HG03108 (cell line): ENCODE data around the gene FUT2.

ENCODE experiments used
- ATAC-seq: cut with Tn5 transposase; IDR thresholded peaks from one replicate; pipeline ENCODE4 v1.9.1; 2021; ENCODE audit warnings: moderate library complexity; ENCODE audit not compliant: unreplicated experiment

FUT2 gene

DNA sequence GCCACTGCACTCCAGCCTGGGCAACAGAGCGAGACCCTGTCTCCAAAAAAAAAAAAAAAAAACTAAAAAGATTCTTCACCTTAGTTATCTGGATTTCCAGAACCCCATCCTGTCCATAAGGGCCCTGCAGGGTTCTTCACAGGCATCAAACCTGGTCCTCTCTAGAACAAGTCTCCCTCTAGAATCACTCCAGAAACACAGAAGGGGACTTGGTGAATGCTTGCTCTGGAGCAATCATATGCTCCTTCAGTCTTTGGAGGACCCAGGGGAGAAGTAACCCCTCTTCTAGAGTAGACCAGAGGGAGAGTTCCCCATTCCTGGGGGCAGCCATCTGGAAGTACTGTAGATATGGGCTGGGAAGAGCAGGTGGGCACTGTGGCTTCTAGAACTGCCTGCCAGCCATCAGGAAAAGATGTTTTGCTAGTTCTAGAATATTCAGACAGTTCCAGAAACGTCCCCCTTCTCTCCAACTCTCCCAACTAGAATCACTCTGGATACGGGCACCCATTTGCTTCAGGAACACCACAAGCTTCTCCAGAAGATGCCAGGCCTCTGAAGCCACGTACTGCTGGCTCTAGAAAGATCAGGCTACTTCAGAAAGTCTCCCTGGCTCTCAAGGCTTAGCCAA, 53.9 kb downstream of the FUT2 start:
- no peak for ATAC-seq

- ATAC-seq: no peak
Measured at GRCh38 chr19:48750351-48750750, 54.6 kb downstream of the FUT2 start.

DNA sequence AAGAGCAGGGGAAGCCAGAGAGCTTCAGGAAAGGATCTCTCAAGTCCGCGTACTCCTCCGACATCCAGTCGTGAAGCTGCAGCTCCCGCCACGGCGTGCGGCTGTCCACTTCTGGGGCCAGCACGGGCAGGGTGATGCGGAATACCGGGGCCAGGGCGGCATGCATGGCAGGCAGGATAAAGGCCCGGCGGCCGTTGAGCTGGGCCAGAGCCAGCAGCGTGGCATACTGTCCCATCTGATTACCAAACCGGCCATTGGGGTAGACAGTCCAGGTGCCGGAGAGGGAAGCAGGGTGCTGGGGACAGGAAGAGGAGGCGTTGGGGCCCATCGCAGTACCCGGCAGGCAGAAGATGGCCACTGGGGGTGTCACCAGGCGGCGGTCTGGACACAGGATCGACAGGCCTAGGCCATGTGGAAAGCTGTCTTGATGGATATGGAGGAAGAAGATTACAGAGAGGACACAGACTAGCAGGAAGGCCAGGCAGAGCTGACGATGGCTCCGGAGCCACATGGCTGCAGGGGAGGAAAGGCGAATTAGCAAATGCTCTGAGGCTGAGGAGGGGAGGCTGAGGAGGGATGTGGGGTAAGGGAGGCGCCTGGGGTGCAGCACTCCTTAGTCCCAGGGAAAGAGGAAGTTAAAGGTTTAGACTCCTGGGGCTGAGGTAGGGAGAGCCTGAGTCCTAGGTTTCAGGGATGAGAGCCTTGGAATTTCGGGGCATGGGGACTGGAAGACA, 55.2 kb downstream of the FUT2 start:
- ATAC-seq: no peak

- ATAC-seq: no peak
Measured at GRCh38 chr19:48751845-48752495, 56.2 kb downstream of the FUT2 start.

DNA sequence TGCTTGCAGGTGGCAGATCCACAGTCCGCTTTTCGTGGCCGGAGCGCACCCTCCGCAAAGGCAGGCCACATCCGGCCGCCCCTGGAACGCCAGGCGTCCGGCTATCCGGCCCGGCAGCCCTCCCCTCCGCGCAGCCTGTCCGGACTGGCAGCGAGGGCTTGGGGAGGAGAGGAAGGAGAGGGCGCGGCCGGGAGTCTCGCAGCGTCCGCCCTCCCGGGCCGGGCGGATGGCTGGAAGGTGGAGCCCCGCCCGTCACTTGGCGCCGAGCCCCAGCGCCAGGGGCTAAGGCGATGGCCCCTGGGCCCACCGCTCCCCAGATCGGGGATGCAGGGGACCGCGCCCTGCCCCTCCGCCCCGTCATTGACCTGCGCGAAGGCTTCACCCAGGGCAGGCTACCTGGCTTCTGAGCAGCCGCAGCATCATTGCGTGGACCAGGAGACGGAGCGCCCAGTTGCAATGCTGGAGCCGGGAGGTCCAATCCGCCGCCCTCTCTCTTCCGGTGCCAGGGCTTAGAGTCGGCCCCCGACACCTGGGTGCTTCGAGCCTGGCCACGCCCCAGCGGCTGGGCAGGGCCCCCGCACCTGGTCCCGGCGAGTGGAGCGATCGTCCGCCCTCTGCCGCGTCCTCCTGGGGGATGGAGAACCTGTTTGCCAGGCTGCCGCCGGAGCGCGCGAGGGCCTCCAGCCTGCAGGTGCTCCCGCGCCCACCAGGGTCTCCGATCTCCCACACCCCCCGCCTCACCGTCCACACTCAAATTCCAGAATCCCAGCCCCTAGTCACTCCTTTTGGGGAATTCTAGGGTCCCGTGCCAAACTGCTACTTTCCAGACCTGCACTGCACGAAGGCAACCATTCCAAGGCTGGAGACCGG, 57.0 kb downstream of the FUT2 start, which contains the start of gene FUT1:
FUT1 (minus strand) TSS at position 146 of the 870 bp plus-strand sequence. CDS start 1,360 bp downstream, outside the sequence.
- no peak for ATAC-seq

GRCh38 chr19:48755084-48755641, 59.4 kb downstream of the FUT2 start, which contains the start of gene FGF21:
Gene FGF21, plus strand, starts transcription at chr19:48755524. Its CDS starts 713 bp downstream, at chr19:48756237.
- no peak for ATAC-seq
